22Rv1 (cell line): Measurements from ENCODE around the gene KDM4D.
"Not testable (repeated sequence)": the region's sequence is repeated elsewhere in the genome, so short reads cannot be mapped to it uniquely, and the experiment has no call there.

Source experiments
- H3K27ac ChIP-seq: fragments of 450-650 bp; 2 replicates; pipeline ENCODE4 v1.5.1; 2017
- CTCF ChIP-seq: fragments of 450-650 bp; IDR thresholded peaks from 2 replicates; pipeline ENCODE4 v1.5.1; 2017; ENCODE audit warnings: mild to moderate bottlenecking
- ZFX ChIP-seq: fragments of 450-650 bp; IDR thresholded peaks from 2 replicates; pipeline ENCODE4 v1.6.1; 2017; ENCODE audit warnings: antibody characterized with exemption, borderline replicate concordance

Gene KDM4D

GRCh38 chr11:94973099-94973968 is at the start of gene KDM4D, which contains the start of gene CWC15:
TSS of gene KDM4D (plus strand) at chr11:94973709. CDS start at chr11:94997373, 23,664 bp downstream.
TSS of gene CWC15 (minus strand) at chr11:94973556. CDS start at chr11:94972185, 1,371 bp downstream.
- TF ChIP-seq CTCF (no peak), ZFX (no peak)

GRCh38 chr11:94924171-94924572 is 49.3 kb upstream of the KDM4D start:
- no peak overlapping the region for H3K27ac ChIP-seq
- TF ChIP-seq ZFX: no peak
- no peak for TF ChIP-seq CTCF

More at GRCh38 chr11:94973099-94973968, at the start of gene KDM4D, which contains the start of gene CWC15:
- H3K27ac ChIP-seq: peak within 1 kb of the TSS; percentile 59

GRCh38 chr11:94924612-94925011 is 48.9 kb upstream of the KDM4D start:
- TF ChIP-seq ZFX: no peak

GRCh38 chr11:94925422-94926270 is 47.9 kb upstream of the KDM4D start:
- H3K27ac ChIP-seq: no peak overlapping the region
- TF ChIP-seq ZFX (no peak), CTCF (no peak)

More at GRCh38 chr11:94924612-94925011, 48.9 kb upstream of the KDM4D start:
- no peak overlapping the region for H3K27ac ChIP-seq

- TF ChIP-seq CTCF: no peak
- no peak for TF ChIP-seq ZFX
- no peak overlapping the region for H3K27ac ChIP-seq
These were observed 47.3 kb upstream of the KDM4D start for GRCh38 chr11:94926271-94926625.

- TF ChIP-seq ZFX (no peak), CTCF (no peak)
- no peak overlapping the region for H3K27ac ChIP-seq
These were observed 46.7 kb upstream of the KDM4D start for GRCh38 chr11:94926698-94927237.

GRCh38 chr11:94928117-94928990 is 45.2 kb upstream of the KDM4D start:
- no peak overlapping the region for H3K27ac ChIP-seq
- TF ChIP-seq CTCF (no peak), ZFX (no peak)

GRCh38 chr11:94932072-94932471 is 41.4 kb upstream of the KDM4D start:
- H3K27ac ChIP-seq: not testable (repeated sequence)
